ENCODE results near the gene CD27.
"Not testable (repeated sequence)": the region's sequence is repeated elsewhere in the genome, so short reads cannot be mapped to it uniquely, and the experiment has no call there.

CD27 gene

GRCh38 chr12:6461401-6462233 lies 16.9 kb downstream of the CD27 start:
- DNase-seq = no peak

- no peak for DNase-seq
Observed at GRCh38 chr12:6462234-6462995, 17.7 kb downstream of the CD27 start.

DNA sequence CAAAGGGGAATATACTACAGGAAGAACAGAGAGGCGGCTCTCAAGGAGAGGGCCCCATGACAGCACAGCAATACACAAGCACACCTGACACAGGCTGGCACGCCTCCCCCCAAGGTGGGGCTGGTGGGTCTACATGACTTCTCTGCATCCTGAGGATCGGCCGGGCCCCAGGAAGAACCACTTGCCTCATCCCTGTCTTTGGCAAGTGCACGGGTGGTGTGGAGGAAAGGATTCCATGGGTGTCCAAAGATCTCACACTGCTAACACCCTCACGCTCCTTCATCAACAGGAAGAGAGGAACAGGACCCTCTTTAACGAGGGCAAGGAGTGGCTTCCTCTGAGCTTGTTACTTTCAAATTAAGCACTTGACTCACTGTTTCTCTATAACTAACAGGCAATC lies 18.5 kb downstream of the CD27 start:
- no peak for DNase-seq

DNA sequence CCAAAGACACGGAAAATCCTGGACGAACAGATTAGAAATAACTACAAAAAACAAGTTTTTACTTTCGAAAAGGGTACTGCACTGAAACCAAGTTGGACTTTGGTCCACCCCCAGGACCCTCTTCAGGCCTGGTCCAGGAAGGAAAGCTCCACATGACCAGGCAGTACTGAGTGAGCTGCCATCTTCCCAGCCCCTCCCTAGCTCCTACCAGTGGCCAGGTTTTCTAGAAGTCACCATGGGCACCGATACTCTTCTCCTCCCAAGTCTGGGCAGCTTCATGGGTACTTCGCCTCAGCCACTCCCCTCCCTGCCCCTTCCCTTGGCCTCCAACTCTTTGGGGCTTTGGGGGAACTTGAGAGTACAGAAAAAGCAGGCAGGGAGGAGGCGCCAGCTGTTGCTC lies 19.1 kb downstream of the CD27 start:
- no peak for DNase-seq

DNA sequence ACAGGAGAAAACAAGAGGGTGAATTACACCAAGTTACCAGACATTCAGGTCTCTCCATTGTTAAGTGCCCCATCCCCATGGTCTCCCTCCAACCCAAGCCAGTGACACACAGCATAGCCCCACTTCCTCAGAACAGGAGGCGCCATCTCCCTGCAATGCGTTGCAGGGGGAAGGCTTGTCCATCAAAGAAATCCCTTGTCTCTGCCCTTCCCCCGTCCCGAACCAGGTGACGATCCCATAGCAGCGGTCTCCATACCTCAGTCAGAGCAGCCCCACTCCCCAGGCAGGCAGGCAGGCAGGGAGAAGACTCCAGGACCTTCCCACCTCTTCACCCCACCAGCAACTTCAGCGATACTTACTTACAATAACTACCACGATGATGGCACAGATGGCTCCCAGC lies 19.8 kb downstream of the CD27 start:
- DNase-seq = no peak

DNA sequence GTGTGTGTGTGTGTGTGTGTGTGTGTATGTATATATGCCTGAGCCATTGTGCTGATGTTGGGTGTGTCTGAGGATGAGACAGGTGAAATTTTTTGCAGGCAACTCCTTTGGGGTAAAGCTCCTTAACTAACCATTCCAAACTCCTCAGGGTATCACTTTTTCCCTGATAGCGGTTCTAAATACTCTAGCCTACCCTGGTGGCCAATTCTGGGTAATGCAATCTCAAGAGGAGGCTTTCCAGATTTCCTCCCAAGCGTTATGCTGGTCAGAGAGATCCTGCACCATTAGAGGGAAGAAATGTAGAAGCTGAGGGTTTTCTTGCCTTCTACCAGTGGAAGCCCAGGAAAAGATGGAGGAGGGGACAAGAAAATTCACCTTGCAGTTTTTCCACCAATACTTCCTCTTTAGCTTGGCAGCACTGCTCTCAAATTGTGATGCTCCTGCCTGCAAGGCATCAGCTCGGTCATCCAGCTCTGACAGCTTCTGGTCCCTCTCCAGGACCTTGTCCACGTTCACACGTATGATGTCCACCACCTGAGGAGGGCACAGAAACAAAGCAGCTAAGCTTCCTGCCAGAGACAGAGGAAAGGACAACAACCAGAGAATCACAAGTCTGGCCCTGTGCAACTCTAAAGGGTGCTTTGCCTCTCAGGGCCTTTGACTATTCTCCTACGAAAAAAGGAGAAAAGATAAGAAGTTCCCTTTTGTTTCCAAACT lies 20.9 kb downstream of the CD27 start:
- peak; percentile 55 for DNase-seq

DNA sequence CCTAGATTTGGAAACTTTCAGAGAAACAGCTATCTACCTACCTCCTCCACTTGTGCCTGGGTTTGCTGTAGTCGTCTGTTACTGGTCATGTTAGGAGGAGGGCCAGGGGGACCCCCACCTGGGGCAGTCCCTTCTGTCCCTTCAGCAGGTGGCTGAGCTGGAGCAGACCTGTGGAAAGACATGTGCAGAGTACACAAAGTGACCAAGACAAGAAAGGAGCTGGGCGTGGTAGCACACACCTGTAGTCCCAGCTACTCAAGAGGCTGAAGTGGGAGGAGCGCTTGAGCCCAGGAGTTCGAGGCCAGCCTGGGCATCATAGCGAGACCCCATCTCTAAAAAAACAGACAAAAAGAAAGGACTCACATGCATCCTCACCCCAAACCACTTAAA lies 21.4 kb downstream of the CD27 start:
- DNase-seq = no peak

GRCh38 chr12:6466751-6467150 lies 22.0 kb downstream of the CD27 start:
- DNase-seq = not testable (repeated sequence)

- not testable (repeated sequence) for DNase-seq
Observed at GRCh38 chr12:6467571-6468282, 23.0 kb downstream of the CD27 start.

GRCh38 chr12:6468283-6468575 lies 23.5 kb downstream of the CD27 start:
- DNase-seq = no peak

- no peak for DNase-seq
Observed at GRCh38 chr12:6469092-6469491, 24.3 kb downstream of the CD27 start.

GRCh38 chr12:6469609-6470374 lies 25.0 kb downstream of the CD27 start:
- no peak for DNase-seq

DNA sequence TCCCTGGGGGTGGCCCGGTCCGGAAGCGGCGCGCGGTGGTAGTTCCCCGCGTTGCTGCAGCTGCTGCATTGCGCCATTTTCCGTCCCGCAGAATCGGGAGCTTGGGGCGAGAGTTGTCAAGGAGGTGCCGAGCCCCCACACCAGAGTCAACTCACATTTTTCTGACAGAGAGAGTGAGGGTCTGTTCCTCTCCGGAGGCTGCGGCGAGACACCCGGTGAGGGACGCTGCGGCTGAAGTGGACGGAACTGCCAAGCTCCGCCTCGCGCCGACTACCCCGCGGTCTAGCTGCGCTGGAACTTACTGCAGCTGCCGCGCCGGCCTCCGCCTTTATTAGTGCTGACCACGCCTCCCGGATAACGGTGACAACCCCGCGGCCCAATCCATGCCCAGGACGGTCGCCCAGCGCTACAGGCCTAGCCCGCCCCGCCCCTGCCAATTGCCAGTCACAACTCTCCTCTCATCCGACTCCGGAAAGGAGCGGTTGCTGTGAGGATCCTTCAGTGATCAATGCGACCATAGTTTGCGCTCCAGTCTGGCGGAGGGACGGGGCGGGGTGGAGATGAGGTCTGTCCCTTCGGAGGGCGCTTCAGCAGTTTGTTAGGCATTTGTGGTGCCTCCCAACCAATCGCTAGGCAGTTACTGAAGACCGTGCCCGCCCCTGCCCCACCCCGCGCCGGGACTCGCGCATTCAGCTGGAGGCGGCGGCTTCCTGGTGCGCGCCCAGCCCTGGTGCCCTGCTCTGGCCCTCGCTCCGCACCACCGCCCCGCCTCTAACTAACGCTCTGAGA lies 25.8 kb downstream of the CD27 start, which contains the start of gene VAMP1:
VAMP1 (minus strand) TSS at position 303 of the 789 bp plus-strand sequence; CDS start at position 157, 146 bp downstream.
- peak; percentile 100 for DNase-seq

DNA sequence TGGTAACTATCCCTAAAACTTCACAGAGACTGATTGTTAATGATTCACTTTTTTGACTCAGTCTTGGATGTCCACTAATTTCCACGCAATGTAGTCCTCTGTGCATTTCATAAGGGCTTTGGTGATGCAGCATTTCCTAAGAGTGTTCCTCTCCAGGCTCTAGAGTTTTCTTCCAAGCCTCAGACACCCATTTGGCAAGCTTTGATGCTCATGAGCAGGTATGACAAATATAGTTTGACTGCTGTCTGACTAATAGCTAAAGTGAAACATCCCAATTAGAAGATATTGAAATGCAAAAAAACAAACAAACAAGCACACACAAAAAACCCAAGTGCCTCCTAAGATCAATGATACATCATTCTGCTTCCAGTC lies 27.2 kb downstream of the CD27 start:
- no peak for DNase-seq

- no peak for DNase-seq
Observed at GRCh38 chr12:6472491-6472890, 27.7 kb downstream of the CD27 start.

- DNase-seq = not testable (repeated sequence)
Observed at GRCh38 chr12:6475233-6475975, 30.6 kb downstream of the CD27 start.

DNA sequence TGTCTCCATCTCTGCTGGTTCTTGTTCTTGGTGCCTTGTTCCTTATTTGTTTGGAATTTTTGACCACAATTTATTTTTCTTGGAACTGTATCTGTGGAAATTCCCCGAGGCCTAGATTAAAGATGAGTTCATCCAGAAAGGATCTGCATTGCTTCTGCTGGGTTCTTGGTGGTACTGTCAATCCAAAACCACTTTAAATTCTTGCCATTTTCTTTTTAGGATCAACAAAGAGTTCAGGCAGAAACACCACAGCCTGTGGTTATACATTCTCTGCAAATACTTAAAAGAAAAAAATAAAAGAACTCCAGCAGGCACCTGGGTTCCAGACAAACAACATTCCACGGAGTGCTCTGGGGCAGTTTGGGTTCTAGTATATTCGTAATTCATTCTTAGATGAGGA lies 31.7 kb downstream of the CD27 start:
- no peak for DNase-seq

DNA sequence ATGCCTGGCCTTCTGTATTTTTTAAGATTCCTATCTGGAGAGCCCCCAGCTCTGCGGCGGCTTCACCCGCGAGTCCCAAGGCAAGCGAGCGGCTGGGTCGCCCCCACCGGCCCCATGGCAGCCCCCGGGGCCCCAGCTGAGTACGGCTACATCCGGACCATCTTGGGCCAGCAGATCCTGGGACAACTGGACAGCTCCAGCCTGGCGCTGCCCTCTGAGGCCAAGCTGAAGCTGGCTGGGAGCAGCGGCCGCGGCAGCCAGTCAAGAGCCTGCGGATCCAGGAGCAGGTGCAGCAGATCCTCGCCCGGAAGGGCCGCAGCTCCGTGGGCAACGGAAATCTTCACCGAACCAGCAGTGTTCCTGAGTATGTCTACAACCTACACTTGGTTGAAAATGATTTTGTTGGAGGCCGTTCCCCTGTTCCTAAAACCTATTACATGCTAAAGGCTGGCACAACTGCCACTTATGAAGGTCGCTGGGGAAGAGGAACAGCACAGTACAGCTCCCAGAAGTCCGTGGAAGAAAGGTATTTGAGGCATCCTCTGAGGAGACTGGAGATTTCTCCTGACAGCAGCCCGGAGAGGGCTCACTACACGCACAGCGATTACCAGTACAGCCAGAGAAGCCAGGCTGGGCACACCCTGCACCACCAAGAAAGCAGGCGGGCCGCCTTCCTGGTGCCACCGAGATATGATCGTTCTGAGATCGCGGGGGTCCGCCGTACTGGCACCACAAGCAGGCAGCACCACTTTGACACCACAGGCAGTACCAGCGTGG lies 33.0 kb downstream of the CD27 start:
- DNase-seq = not testable (repeated sequence)

GRCh38 chr12:6478416-6478815 lies 33.7 kb downstream of the CD27 start:
- no peak for DNase-seq

DNA sequence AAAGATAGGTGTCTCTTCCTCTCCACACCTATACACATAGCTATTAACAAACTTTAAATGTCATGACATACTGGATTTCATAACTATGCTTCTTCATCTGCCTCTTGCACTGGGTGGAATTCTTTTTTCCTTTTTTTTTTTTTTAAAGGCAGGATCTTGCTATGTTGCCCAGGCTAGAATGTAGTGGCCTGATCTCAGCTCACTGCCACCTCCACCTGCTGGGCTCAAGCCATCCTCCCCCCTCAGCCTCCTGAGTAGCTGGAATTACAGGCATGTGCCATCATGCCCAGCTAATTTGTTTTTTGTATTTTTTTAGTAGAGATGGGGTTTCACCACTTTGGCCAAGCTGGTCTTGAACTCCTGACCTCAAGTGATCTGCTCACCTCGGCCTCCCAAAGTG lies 43.5 kb downstream of the CD27 start:
- no peak for DNase-seq

Data from NCI-H1105 (cell line).